ENCODE measurements around the gene ENKUR. TPM values are rescaled to one million over a fixed set of nuclear protein-coding genes. Genes with fewer than 3 reads are reported as not detected.
A peak's percentile ranks its signal among the peaks of the same experiment; 100 is the strongest.
"Not testable (repeated sequence)": the region's sequence is repeated elsewhere in the genome, so short reads cannot be mapped to it uniquely, and the experiment has no call there.

ENKUR gene
- total RNA-seq, 1 donor from 2014 or later = not detected

GRCh38 chr10:24959382-24959730 is 56.6 kb downstream of the ENKUR start:
- Histone ChIP-seq H3K27me3 (no peaks in the 10 kb centered on the region), H3K36me3 (no peaks in the 10 kb centered on the region), H3K27ac (no peak overlapping the region), H4K20me1 (ENCODE audit: low read depth) (no peaks in the 10 kb centered on the region), H3K4me1 (peaks cover 19% of the 10 kb centered on the region), H3K4me3 (no peak overlapping the region), H3K4me2 (no peak overlapping the region), H3F3A (ENCODE audit: low read depth) (no peaks in the 10 kb centered on the region), H3K79me2 (ENCODE audit: low read depth) (no peaks in the 10 kb centered on the region), H3K9ac (no peak overlapping the region), H2AFZ (replicated peaks) (no peak overlapping the region), H3K9me3 (ENCODE audit: low read depth) (no peaks in the 10 kb centered on the region)
- TF ChIP-seq EZH2 (IDR thresholded peaks at IDR 0.05) (no peak), EZH2phosphoT487 (IDR thresholded peaks at IDR 0.05) (no peak), CTCF (IDR thresholded peaks at IDR 0.05) (no peak)
- Mint-ChIP-seq H3K27me3 (ENCODE audit: insufficient read depth, low read depth) (no peaks in the 10 kb centered on the region), H3K36me3 (no peaks in the 10 kb centered on the region), H3K4me1 (peaks cover 28% of the 10 kb centered on the region), H3K27ac (no peak overlapping the region), H3K4me3 (no peak overlapping the region), H3K9me3 (no peaks in the 10 kb centered on the region)
- no peak for DNase-seq (ENCODE audit: low spot score)

DNA sequence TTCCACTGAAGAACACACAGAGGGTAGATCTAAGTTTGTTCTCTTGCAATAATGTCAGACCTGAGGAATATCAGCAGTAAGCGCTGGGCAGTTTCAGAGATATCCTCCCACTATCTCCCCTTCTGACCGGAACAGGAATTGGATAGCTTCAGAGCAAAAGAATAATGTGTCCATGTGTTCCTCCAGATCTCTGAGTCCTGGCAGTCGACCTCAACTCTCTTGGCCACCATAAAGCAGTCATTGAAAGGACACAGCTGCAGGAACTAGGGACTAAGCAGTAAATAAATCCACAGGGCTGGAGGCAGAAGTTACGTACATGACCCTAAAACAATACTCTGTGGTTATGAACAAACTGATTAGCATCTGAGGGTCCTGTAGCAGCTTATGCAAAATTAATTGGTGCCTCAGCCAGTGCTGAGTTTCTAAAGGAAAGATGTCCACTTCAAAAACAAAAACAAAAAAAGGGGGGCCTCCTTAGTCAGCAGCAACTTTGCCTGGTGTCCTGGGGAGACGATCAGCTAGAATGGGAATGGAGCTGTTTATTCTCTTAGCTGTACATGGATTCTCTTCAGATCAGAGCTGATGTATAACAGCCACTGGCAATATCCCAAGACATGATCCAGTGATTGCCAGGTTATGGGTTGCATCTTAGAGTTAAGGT is 57.1 kb downstream of the ENKUR start:
- Mint-ChIP-seq H3K36me3 (peaks cover 2% of the 10 kb centered on the region), H3K4me1 (peaks cover 29% of the 10 kb centered on the region), H3K27me3 (ENCODE audit: insufficient read depth, low read depth) (no peaks in the 10 kb centered on the region), H3K9me3 (no peaks in the 10 kb centered on the region), H3K4me3 (no peak overlapping the region), H3K27ac (no peak overlapping the region)
- no peak overlapping the region for H3K9ac ChIP-seq
- TF ChIP-seq EZH2 (IDR thresholded peaks at IDR 0.05) (no peak), EZH2phosphoT487 (IDR thresholded peaks at IDR 0.05) (no peak), CTCF (IDR thresholded peaks at IDR 0.05) (no peak)
- no peak overlapping the region for H3K4me2 ChIP-seq
- no peaks in the 10 kb centered on the region for H3K36me3 ChIP-seq
- H3F3A ChIP-seq (ENCODE audit: low read depth) = no peaks in the 10 kb centered on the region
- H3K4me1 ChIP-seq = peaks cover 14% of the 10 kb centered on the region
- no peaks in the 10 kb centered on the region for H3K9me3 ChIP-seq (ENCODE audit: low read depth)
- no peak overlapping the region for H3K4me3 ChIP-seq
- DNase-seq (ENCODE audit: low spot score) = no peak
- H3K79me2 ChIP-seq (ENCODE audit: low read depth) = no peaks in the 10 kb centered on the region
- peak overlapping the region; percentile 40 for H2AFZ ChIP-seq (replicated peaks)
- no peak overlapping the region for H3K27ac ChIP-seq
- H3K27me3 ChIP-seq = no peaks in the 10 kb centered on the region
- no peaks in the 10 kb centered on the region for H4K20me1 ChIP-seq (ENCODE audit: low read depth)

- H2AFZ ChIP-seq (replicated peaks) = peak overlapping the region; percentile 40
- no peak overlapping the region for H3K4me2 ChIP-seq
- H3K9ac ChIP-seq = no peak overlapping the region
- no peak overlapping the region for H3K27ac ChIP-seq
- Mint-ChIP-seq H3K4me3 (no peak overlapping the region), H3K4me1 (peaks cover 31% of the 10 kb centered on the region), H3K27ac (no peak overlapping the region), H3K9me3 (no peaks in the 10 kb centered on the region), H3K36me3 (peaks cover 2% of the 10 kb centered on the region), H3K27me3 (ENCODE audit: insufficient read depth, low read depth) (no peaks in the 10 kb centered on the region)
- H3K79me2 ChIP-seq (ENCODE audit: low read depth) = no peaks in the 10 kb centered on the region
- no peaks in the 10 kb centered on the region for H3K36me3 ChIP-seq
- H3F3A ChIP-seq (ENCODE audit: low read depth) = no peaks in the 10 kb centered on the region
- peaks cover 19% of the 10 kb centered on the region for H3K4me1 ChIP-seq
- H4K20me1 ChIP-seq (ENCODE audit: low read depth) = no peaks in the 10 kb centered on the region
- no peak for DNase-seq (ENCODE audit: low spot score)
- H3K9me3 ChIP-seq (ENCODE audit: low read depth) = no peaks in the 10 kb centered on the region
- no peaks in the 10 kb centered on the region for H3K27me3 ChIP-seq
- no peak overlapping the region for H3K4me3 ChIP-seq
- TF ChIP-seq CTCF (IDR thresholded peaks at IDR 0.05) (no peak), EZH2phosphoT487 (IDR thresholded peaks at IDR 0.05) (no peak), EZH2 (IDR thresholded peaks at IDR 0.05) (no peak)
These were observed 57.8 kb downstream of the ENKUR start for GRCh38 chr10:24958091-24958720.

GRCh38 chr10:24957624-24958051 is 58.3 kb downstream of the ENKUR start:
- H3K27me3 Mint-ChIP-seq (ENCODE audit: insufficient read depth, low read depth); H3K4me3 ChIP-seq; H3K36me3 Mint-ChIP-seq; H3K36me3 ChIP-seq; H3K27ac ChIP-seq; H3K4me2 ChIP-seq; H3K9me3 ChIP-seq (ENCODE audit: low read depth); H3F3A ChIP-seq (ENCODE audit: low read depth); H3K9ac ChIP-seq; H4K20me1 ChIP-seq (ENCODE audit: low read depth); DNase-seq (ENCODE audit: low spot score); H3K4me3 Mint-ChIP-seq; H3K9me3 Mint-ChIP-seq; H3K27ac Mint-ChIP-seq; H2AFZ ChIP-seq (replicated peaks); H3K27me3 ChIP-seq; H3K79me2 ChIP-seq (ENCODE audit: low read depth): not testable (repeated sequence)
- peaks cover 36% of the 10 kb centered on the region for H3K4me1 Mint-ChIP-seq
- H3K4me1 ChIP-seq = peaks cover 23% of the 10 kb centered on the region

All from neural progenitor cell (in vitro differentiated cells).